ENCODE data around the gene ATOSA. TPM values are rescaled to one million over a fixed set of nuclear protein-coding genes. Genes with fewer than 3 reads are reported as not detected.

ATOSA gene, protein sequence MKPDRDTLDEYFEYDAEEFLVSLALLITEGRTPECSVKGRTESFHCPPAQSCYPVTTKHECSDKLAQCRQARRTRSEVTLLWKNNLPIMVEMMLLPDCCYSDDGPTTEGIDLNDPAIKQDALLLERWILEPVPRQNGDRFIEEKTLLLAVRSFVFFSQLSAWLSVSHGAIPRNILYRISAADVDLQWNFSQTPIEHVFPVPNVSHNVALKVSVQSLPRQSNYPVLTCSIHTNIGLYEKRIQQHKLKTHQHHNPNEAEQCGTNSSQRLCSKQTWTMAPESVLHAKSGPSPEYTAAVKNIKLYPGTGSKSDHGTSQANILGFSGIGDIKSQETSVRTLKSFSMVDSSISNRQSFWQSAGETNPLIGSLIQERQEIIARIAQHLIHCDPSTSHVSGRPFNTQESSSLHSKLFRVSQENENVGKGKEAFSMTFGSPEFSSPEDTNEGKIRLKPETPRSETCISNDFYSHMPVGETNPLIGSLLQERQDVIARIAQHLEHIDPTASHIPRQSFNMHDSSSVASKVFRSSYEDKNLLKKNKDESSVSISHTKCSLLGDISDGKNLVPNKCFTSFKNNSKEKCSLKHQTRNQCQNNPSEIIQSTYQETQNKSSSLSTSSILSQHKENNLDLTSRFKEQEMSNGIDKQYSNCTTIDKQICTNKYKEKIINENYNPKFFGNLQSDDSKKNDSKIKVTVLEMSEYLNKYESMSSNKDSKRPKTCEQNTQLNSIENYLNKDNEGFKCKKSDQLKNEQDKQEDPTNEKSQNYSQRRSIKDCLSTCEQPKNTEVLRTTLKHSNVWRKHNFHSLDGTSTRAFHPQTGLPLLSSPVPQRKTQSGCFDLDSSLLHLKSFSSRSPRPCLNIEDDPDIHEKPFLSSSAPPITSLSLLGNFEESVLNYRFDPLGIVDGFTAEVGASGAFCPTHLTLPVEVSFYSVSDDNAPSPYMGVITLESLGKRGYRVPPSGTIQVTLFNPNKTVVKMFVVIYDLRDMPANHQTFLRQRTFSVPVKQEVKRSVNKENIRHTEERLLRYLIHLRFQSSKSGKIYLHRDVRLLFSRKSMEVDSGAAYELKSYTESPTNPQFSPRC
- polyA plus RNA-seq (2012; ENCODE audit: insufficient read depth, insufficient read length, low read depth) = 31.6 TPM

DNA sequence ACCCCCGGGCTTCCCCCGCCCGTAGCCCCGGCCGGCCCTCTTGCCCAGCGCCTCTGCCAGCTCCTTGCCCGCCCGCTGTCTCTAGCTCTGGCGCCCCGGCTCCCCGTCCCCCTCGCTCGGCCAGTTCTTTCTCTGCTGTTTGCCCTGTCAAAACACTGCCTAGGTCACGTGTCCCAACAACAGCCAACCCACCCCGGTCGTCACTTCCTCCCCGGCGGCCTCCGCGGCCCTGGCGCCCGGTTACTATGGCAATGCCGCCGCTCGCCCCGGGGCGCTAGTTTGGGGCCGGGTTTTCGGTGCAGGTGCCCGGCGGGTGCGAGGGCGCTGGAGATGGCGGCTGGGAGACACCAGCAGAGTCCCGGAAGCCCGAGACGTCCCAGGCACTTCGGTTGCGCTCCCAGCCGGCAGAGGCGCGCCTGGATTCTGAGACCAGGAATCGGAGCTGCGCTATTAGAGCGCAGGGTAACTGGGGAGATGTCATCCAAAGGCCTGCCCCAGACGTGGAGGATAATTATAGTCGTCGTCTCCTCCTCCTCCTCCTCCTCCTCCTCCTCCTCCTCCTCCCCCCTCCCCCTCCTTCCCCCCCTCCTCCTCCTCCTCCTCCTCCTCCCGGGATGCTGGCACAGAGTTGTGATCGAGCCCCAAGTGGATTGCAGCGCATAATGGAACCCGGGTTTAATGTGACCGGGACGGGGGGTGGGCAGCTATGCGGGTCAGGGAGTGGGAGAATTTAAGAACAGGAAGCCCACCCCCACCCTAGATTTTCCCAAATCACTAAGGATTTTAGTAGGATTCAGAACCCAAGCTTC lies at the start of gene ATOSA:
Gene ATOSA (minus strand): TSS at position 157 of the 809 bp plus-strand sequence. CDS start 1,367 bp downstream, outside the sequence.
- peak; percentile 96 for DNase-seq
- Histone ChIP-seq H3K4me3 (ENCODE audit: low read depth, low read length) (peak within 1 kb of the TSS; percentile 85), H3K4me1 (no peaks in the 10 kb centered on the region), H3K9me3 (no peaks in the 10 kb centered on the region), H3K27me3 (no peaks in the 10 kb centered on the region), H3K36me3 (peaks cover 3% of the 10 kb centered on the region)
- TF ChIP-seq, protein P1, sequence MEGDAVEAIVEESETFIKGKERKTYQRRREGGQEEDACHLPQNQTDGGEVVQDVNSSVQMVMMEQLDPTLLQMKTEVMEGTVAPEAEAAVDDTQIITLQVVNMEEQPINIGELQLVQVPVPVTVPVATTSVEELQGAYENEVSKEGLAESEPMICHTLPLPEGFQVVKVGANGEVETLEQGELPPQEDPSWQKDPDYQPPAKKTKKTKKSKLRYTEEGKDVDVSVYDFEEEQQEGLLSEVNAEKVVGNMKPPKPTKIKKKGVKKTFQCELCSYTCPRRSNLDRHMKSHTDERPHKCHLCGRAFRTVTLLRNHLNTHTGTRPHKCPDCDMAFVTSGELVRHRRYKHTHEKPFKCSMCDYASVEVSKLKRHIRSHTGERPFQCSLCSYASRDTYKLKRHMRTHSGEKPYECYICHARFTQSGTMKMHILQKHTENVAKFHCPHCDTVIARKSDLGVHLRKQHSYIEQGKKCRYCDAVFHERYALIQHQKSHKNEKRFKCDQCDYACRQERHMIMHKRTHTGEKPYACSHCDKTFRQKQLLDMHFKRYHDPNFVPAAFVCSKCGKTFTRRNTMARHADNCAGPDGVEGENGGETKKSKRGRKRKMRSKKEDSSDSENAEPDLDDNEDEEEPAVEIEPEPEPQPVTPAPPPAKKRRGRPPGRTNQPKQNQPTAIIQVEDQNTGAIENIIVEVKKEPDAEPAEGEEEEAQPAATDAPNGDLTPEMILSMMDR (IDR thresholded peaks at IDR 0.05; ENCODE audit: low read depth, low read length) = no peak

DNA sequence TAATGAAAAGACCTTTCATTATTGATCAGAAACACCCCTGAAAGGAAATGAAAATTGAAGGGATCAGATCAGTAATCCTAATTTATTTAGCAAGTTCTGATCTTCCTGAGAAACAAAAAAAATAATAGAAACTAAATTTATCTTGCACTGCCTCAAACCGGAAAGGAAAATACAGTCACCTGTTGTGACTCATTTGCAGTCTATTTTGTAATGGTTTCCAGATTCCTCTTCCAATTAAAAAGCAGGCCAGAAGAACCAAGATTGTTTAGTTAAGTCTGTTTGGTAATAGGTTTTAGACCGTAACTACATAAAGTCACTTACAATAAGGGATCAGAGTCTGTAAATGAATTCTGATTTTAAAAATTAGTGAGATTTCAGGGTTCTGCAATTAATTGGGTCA lies 49.7 kb upstream of the ATOSA start:
- TF ChIP-seq, protein P1 (IDR thresholded peaks at IDR 0.05; ENCODE audit: low read depth, low read length) = no peak
- H3K36me3 ChIP-seq = no peaks in the 10 kb centered on the region
- no peak for DNase-seq
- H3K27me3 ChIP-seq = no peaks in the 10 kb centered on the region
- H3K4me1 ChIP-seq = no peaks in the 10 kb centered on the region
- no peaks in the 10 kb centered on the region for H3K9me3 ChIP-seq
- H3K4me3 ChIP-seq (ENCODE audit: low read depth, low read length) = no peak overlapping the region

DNA sequence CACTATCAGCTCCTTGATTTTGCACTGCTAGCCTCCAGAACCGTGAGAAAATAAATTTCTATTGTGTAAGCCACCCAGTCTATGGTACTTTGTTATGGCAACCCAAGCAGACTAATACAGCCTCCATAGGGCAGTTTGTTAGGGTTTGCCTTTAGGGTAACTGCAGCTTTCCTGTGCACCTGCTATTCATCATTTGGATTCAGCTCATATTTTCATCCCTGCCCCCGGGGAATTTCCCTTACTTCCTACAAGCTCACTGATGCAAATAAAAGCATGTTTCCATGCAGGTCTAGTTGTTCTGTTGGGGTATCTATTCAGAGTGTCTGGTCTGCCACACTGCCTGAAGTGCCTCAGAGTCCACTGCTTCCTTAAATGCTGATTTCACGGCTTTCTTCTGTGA lies 48.6 kb upstream of the ATOSA start:
- no peaks in the 10 kb centered on the region for H3K9me3 ChIP-seq
- H3K4me1 ChIP-seq = no peaks in the 10 kb centered on the region
- TF ChIP-seq, protein P1 (IDR thresholded peaks at IDR 0.05; ENCODE audit: low read depth, low read length) = no peak
- H3K4me3 ChIP-seq (ENCODE audit: low read depth, low read length) = no peak overlapping the region
- DNase-seq = peak; percentile 45
- H3K36me3 ChIP-seq = no peaks in the 10 kb centered on the region
- H3K27me3 ChIP-seq = no peaks in the 10 kb centered on the region

DNA sequence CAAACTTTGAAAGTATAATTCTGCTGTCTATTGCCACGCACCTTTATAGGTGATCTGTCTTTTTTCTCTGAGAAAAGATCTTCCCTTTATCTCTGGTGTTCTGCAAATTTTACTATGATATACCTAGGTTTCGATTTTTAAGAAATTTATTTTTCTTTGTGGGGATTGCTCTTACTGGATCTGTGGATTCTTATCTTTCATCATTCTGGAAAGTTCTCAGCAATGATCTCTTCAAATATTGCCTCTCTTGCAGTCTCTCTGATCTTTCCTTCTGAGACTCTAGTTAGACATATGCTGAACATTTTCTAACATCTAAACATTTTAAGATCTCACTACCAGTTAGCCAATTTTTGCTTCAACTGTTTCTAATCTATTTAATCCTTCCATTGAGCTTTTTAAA lies 47.0 kb upstream of the ATOSA start:
- no peak for DNase-seq
- H3K9me3 ChIP-seq = no peaks in the 10 kb centered on the region
- H3K4me3 ChIP-seq (ENCODE audit: low read depth, low read length) = no peak overlapping the region
- TF ChIP-seq, protein P1 (IDR thresholded peaks at IDR 0.05; ENCODE audit: low read depth, low read length) = no peak
- H3K36me3 ChIP-seq = no peaks in the 10 kb centered on the region
- H3K4me1 ChIP-seq = no peaks in the 10 kb centered on the region
- H3K27me3 ChIP-seq = no peaks in the 10 kb centered on the region

DNA sequence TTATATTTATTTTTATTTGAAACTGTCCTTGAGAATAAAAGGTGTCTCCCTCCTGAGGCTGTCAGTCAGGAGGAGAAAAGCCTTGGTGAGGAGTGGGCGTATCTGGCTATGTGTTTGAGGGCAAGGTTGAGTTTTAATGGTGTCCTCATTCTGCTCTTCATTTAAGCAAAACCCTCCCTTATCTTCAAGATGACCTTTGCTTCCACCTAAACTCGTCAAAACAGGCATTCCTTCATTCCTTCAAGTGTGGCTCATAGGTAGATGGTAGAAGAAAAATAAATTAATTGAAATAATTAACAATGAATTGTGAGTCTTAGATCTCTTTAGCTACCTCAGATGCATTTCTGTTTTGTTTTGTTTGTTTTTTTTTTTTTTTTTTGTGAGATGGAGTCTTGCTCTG lies 39.4 kb upstream of the ATOSA start:
- no peaks in the 10 kb centered on the region for H3K4me1 ChIP-seq
- no peaks in the 10 kb centered on the region for H3K9me3 ChIP-seq
- TF ChIP-seq, protein P1 (IDR thresholded peaks at IDR 0.05; ENCODE audit: low read depth, low read length) = no peak
- no peaks in the 10 kb centered on the region for H3K36me3 ChIP-seq
- no peak for DNase-seq
- H3K4me3 ChIP-seq (ENCODE audit: low read depth, low read length) = no peak overlapping the region
- no peaks in the 10 kb centered on the region for H3K27me3 ChIP-seq
